Astrocyte (in vitro differentiated cells and primary cell): Measurements from ENCODE around the gene IGSF6.

ENCODE experiments used
- CTCF ChIP-seq: IDR thresholded peaks from 2 replicates; pipeline ENCODE4 v1.5.1; 2011; ENCODE audit warnings: low read depth, mild to moderate bottlenecking, inconsistent platforms, low read length, moderate library complexity; ENCODE audit not compliant: insufficient read depth
- EZH2 ChIP-seq: IDR thresholded peaks from 2 replicates; pipeline ENCODE4 v1.6.1; 2012; ENCODE audit warnings: mild to moderate bottlenecking, low read length, inconsistent platforms; ENCODE audit not compliant: insufficient read depth

DNA sequence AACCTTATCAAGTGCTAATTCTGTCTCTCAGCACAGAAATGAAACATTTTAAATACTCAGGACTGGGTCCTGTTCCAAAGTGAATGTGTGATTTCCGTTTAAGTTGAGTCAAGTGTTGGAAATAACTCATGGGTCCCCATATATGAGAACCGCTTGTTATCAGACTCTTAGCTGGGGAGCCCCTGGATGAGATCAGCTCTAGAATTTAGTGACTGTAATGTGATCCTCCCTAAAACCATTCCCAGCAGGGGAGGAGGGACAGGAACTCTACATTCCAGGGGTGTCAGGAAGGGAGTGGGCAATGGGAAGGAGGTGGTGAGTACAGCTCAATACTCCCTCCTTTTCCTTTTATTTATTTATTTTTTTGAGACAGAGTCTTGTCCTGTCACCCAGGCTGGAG, 48.9 kb upstream of the IGSF6 start:
- TF ChIP-seq CTCF = no peak
- no peak for TF ChIP-seq EZH2
